ENCODE results near the gene QRICH2.
"Not testable (repeated sequence)": the region's sequence is repeated elsewhere in the genome, so short reads cannot be mapped to it uniquely, and the experiment has no call there.

DNA sequence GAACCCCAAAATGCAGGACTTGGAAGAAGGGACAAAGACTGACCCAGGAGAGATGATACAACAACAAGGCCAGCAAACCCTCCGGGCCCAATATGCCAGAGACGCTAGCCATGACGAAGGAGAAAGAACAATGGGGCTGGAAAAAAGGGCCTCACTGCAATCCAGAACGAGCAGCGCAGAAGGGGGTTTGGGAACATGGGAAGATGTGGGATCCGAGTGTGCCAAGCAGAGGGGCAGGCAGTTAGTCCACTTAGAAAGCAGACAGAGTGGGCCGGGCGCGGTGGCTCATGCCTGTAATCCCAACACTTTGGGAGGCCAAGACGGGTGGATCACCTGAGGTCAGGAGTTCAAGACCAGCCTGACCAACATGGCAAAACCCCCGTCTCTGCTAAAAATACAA, 38.9 kb upstream of the QRICH2 start:
- TF ChIP-seq, protein P1, sequence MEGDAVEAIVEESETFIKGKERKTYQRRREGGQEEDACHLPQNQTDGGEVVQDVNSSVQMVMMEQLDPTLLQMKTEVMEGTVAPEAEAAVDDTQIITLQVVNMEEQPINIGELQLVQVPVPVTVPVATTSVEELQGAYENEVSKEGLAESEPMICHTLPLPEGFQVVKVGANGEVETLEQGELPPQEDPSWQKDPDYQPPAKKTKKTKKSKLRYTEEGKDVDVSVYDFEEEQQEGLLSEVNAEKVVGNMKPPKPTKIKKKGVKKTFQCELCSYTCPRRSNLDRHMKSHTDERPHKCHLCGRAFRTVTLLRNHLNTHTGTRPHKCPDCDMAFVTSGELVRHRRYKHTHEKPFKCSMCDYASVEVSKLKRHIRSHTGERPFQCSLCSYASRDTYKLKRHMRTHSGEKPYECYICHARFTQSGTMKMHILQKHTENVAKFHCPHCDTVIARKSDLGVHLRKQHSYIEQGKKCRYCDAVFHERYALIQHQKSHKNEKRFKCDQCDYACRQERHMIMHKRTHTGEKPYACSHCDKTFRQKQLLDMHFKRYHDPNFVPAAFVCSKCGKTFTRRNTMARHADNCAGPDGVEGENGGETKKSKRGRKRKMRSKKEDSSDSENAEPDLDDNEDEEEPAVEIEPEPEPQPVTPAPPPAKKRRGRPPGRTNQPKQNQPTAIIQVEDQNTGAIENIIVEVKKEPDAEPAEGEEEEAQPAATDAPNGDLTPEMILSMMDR (IDR thresholded peaks at IDR 0.05 in 8 of 11, conservative IDR thresholded peaks at IDR 0.05 in 3 of 11) = not testable (repeated sequence)
- not testable (repeated sequence) for TF ChIP-seq POLR2A, POLR2AphosphoS5 (IDR thresholded peaks at IDR 0.05)

All from spleen (tissue), 7 donors.